Calu3 (cell line): Measurements from ENCODE around the gene TMA7. TPM values are rescaled to one million over a fixed set of nuclear protein-coding genes. Genes with fewer than 3 reads are reported as not detected.

Source experiments
- BruUV-seq: library from RNA; stranded (reverse); fragments of 400-500 nt; replicated peaks from 2 replicates; lab custom pipeline; 2021; lab: Mats Ljungman, UMichigan
- CTCF ChIA-PET: fragments of 300-600 bp; sonication (Branson Sonifier 250); formaldehyde crosslinking; loops from one replicate; lab custom pipeline; 2022; ENCODE audit warnings: antibody characterized with exemption; lab: Charles Lee
- DNase-seq: peaks from one replicate; pipeline ENCODE4 v3.0.0; 2022
- H3K27ac Mint-ChIP-seq: one replicate; pipeline ENCODE4 v1.8.0; 2022; ENCODE audit warnings: mixed read lengths; ENCODE audit not compliant: unreplicated experiment
- H3K27me3 Mint-ChIP-seq: one replicate; pipeline ENCODE4 v1.8.0; 2022; ENCODE audit warnings: mixed read lengths; ENCODE audit not compliant: unreplicated experiment
- H3K36me3 Mint-ChIP-seq: one replicate; pipeline ENCODE4 v1.8.0; 2022; ENCODE audit warnings: mild to moderate bottlenecking, moderate library complexity, mixed read lengths; ENCODE audit not compliant: insufficient read depth, unreplicated experiment
- H3K4me1 Mint-ChIP-seq: one replicate; pipeline ENCODE4 v1.8.0; 2022; ENCODE audit warnings: mild to moderate bottlenecking, low read depth, mixed read lengths; ENCODE audit not compliant: unreplicated experiment
- H3K4me3 Mint-ChIP-seq: one replicate; pipeline ENCODE4 v1.8.0; 2022; ENCODE audit warnings: mild to moderate bottlenecking, low read depth, moderate library complexity, mixed read lengths; ENCODE audit not compliant: unreplicated experiment
- H3K9me3 Mint-ChIP-seq: one replicate; pipeline ENCODE4 v1.8.0; 2022; ENCODE audit warnings: low read depth, mixed read lengths; ENCODE audit not compliant: unreplicated experiment
- CTCF ChIP-seq: fragments of 200-600 bp; IDR thresholded peaks from one replicate; pipeline ENCODE4 v1.8.0; 2022; ENCODE audit warnings: antibody characterized with exemption; ENCODE audit not compliant: unreplicated experiment
- intact Hi-C: fragments of 100-400 bp; cut with micrococcal nuclease; formaldehyde crosslinking; loops from one replicate; pipeline ENCODE4 v1.10.0; 2022; ENCODE audit not compliant: unreplicated experiment
- total RNA-seq: library from RNA; stranded (reverse); gene quantifications from 2 replicates; pipeline ENCODE4 v1.2.3, GENCODE V29; 2022

The TMA7 gene
- total RNA-seq, 1 experiment from 2014 or later: 171 TPM

- no peaks in the 10 kb centered on the region for H3K9me3 Mint-ChIP-seq
- H3K27ac Mint-ChIP-seq: no peak overlapping the region
- peaks cover 75% of the 10 kb centered on the region for H3K36me3 Mint-ChIP-seq
- DNase-seq: no peak
- no TSS peak for BruUV-seq
- TF ChIP-seq CTCF: no peak
- no peaks in the 10 kb centered on the region for H3K27me3 Mint-ChIP-seq
- no peak overlapping the region for H3K4me3 Mint-ChIP-seq
- CTCF ChIA-PET: interaction anchor here (1.1 to 1.2 kb wide), 2 partner anchors 15 to 20 kb away, joined by 3 read pairs; no protein-coding TSS in a partner anchor
- intact Hi-C loops: no loop called here
- no peaks in the 10 kb centered on the region for H3K4me1 Mint-ChIP-seq
Observed at GRCh38 chr3:48416091-48416505, 24.0 kb upstream of the TMA7 start.

GRCh38 chr3:48416546-48416945 lies 23.5 kb upstream of the TMA7 start:
- TF ChIP-seq CTCF: no peak
- Mint-ChIP-seq H3K9me3 (no peaks in the 10 kb centered on the region), H3K27ac (no peak overlapping the region), H3K36me3 (peaks cover 72% of the 10 kb centered on the region), H3K4me1 (no peaks in the 10 kb centered on the region), H3K4me3 (no peak overlapping the region), H3K27me3 (no peaks in the 10 kb centered on the region)
- BruUV-seq: TSS peak; percentile 10
- CTCF ChIA-PET: interaction anchor here (1.1 kb wide), 1 partner anchor 19 kb away, joined by 3 read pairs; no protein-coding TSS in a partner anchor
- no peak for DNase-seq
- intact Hi-C loops: no loop called here

GRCh38 chr3:48417529-48418108 lies 22.4 kb upstream of the TMA7 start:
- TF ChIP-seq CTCF: no peak
- CTCF ChIA-PET: interaction anchor here (0.6 kb wide), 1 partner anchor 17 kb away, joined by 5 read pairs; no protein-coding TSS in a partner anchor
- peaks cover 69% of the 10 kb centered on the region for H3K36me3 Mint-ChIP-seq
- H3K4me3 Mint-ChIP-seq: no peak overlapping the region
- no peaks in the 10 kb centered on the region for H3K27me3 Mint-ChIP-seq
- H3K9me3 Mint-ChIP-seq: no peaks in the 10 kb centered on the region
- no peak for DNase-seq
- BruUV-seq: no TSS peak
- intact Hi-C loops: no loop called here
- no peak overlapping the region for H3K27ac Mint-ChIP-seq
- no peaks in the 10 kb centered on the region for H3K4me1 Mint-ChIP-seq

- no peak for DNase-seq
- Mint-ChIP-seq H3K27me3 (no peaks in the 10 kb centered on the region), H3K36me3 (peaks cover 64% of the 10 kb centered on the region), H3K27ac (no peak overlapping the region), H3K4me1 (peaks cover 5% of the 10 kb centered on the region), H3K9me3 (no peaks in the 10 kb centered on the region), H3K4me3 (no peak overlapping the region)
- TF ChIP-seq CTCF: no peak
- CTCF ChIA-PET: interaction anchor here (0.6 kb wide), 1 partner anchor 17 kb away, joined by 5 read pairs; no protein-coding TSS in a partner anchor
- intact Hi-C loops: no loop called here
- no TSS peak for BruUV-seq
Observed at GRCh38 chr3:48418140-48418539, 21.9 kb upstream of the TMA7 start.
